SK-N-MC (cell line): Measurements from ENCODE around the gene TRMU.

Experiments
- EZH2 ChIP-seq: fragments of 200-600 bp; sonication (generic); IDR thresholded peaks from one replicate; pipeline ENCODE4 v1.6.1; 2017; ENCODE audit warnings: antibody characterized with exemption
- POLR2AphosphoS5 ChIP-seq: IDR thresholded peaks from 2 replicates; pipeline ENCODE4 v1.6.1; 2012; ENCODE audit warnings: mild to moderate bottlenecking, low read depth, low read length, borderline replicate concordance

DNA sequence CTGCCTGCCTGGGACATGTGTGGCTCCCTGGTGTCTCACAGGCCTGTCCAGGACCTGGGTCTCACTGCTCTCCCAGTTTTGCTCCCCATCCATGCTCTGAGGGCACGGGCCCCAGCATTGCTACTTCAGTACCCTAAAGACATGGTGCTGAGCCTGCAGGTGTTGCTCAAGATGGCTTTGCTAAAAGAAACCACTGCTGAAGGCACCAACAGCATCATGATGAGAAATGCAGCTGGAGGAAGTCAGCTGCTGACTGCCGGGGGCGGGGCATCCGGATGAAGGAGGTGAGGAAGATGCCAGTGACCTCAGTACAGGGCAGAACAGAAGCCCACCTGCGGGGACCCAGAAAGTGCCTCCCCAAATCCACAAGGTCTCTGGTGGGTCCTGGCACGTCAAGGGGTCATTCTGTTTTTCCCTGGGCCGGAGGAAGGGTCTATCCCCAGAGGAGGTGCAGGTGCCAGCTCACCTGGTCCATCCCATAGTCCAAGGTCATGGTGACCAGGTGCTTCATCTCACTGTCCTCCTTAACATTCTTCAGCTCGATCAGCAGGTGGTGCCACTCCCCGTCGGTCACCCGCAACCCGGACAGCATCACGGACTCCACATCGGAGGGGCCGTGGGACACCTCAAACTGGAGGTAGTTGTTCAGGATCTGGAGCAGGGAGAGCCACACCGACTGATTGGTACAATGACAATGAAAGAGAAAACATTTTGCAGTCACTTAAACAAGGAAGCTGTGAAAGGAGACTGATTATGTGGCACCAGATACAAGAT, 63.9 kb downstream of the TRMU start:
- TF ChIP-seq POLR2AphosphoS5 (no peak), EZH2 (no peak)
